ENCODE measurements around the gene ENKD1.

ENKD1 gene

GRCh38 chr16:67648764-67649407 lies 17.7 kb downstream of the ENKD1 start:
- DNase-seq, result peak; percentile 2

- DNase-seq, result peak; percentile 3
Measured at GRCh38 chr16:67648088-67648763, 18.3 kb downstream of the ENKD1 start.

- peak; percentile 1 for DNase-seq
Measured at GRCh38 chr16:67647681-67648080, 18.9 kb downstream of the ENKD1 start.

- DNase-seq, result peak; percentile 1
Measured at GRCh38 chr16:67647111-67647651, 19.4 kb downstream of the ENKD1 start.

- peak; percentile 40 for DNase-seq
Measured at GRCh38 chr16:67645397-67646121, 21.0 kb downstream of the ENKD1 start.

- no peak for DNase-seq
Measured at GRCh38 chr16:67644038-67644437, 22.5 kb downstream of the ENKD1 start.

GRCh38 chr16:67641779-67642708 lies 24.5 kb downstream of the ENKD1 start:
- peak; percentile 70 for DNase-seq

- DNase-seq, result no peak
Measured at GRCh38 chr16:67637625-67638024, 28.9 kb downstream of the ENKD1 start.

- no peak for DNase-seq
Measured at GRCh38 chr16:67636713-67637112, 29.8 kb downstream of the ENKD1 start.

GRCh38 chr16:67632415-67633172 lies 34.0 kb downstream of the ENKD1 start:
- no peak for DNase-seq

GRCh38 chr16:67628216-67628615 lies 38.3 kb downstream of the ENKD1 start:
- DNase-seq, result no peak

GRCh38 chr16:67613808-67614207 lies 52.7 kb downstream of the ENKD1 start:
- DNase-seq, result peak; percentile 23

Measured in RPMI8226 (cell line).